Activated CD8-positive, alpha-beta memory T cell treated with anti-CD3 and anti-CD28 coated beads, Interleukin-2, amount 10 ng/mL, durations not matched to agents 7 days and 5 days (primary cell): ENCODE data around the gene NEK8. TPM values are rescaled to one million over a fixed set of nuclear protein-coding genes. Genes with fewer than 3 reads are reported as not detected.
A peak's percentile ranks its signal among the peaks of the same experiment; 100 is the strongest.

Experiments
- ATAC-seq: fragments of 150-1000 bp; cut with Tn5 transposase; one replicate; pipeline ENCODE4 v1.10.0; 2021; ENCODE audit warnings: moderate library complexity
- CTCF ChIA-PET: fragments of 350-600 bp; sonication (Branson Sonifier 250); formaldehyde crosslinking; loops from one replicate; lab custom pipeline; 2021; ENCODE audit warnings: antibody characterized with exemption; lab: Charles Lee
- DNase-seq: peaks from one replicate; pipeline ENCODE4 v3.0.0-alpha.2; 2020
- H3K27ac Mint-ChIP-seq: one replicate; pipeline ENCODE4 v1.8.0; 2021; ENCODE audit warnings: mild to moderate bottlenecking, mixed read lengths
- H3K27me3 Mint-ChIP-seq: one replicate; pipeline ENCODE4 v1.8.0; 2021; ENCODE audit warnings: mixed read lengths
- H3K36me3 Mint-ChIP-seq: one replicate; pipeline ENCODE4 v1.8.0; 2021; ENCODE audit warnings: mild to moderate bottlenecking, mixed read lengths
- H3K4me1 Mint-ChIP-seq: one replicate; pipeline ENCODE4 v1.8.0; 2021; ENCODE audit warnings: mixed read lengths
- H3K4me3 Mint-ChIP-seq: one replicate; pipeline ENCODE4 v1.8.0; 2021; ENCODE audit warnings: mild to moderate bottlenecking, moderate library complexity, mixed read lengths
- H3K9me3 Mint-ChIP-seq: one replicate; pipeline ENCODE4 v1.8.0; 2022; ENCODE audit warnings: low read depth, mixed read lengths
- total RNA-seq, 2 experiments: library from RNA; stranded (reverse); gene quantifications; one replicate each; pipeline ENCODE4 v1.2.3, GENCODE V29; 2021

The NEK8 gene
- total RNA-seq, 2 experiments from 2014 or later = 3.6 to 5.1 TPM

DNA sequence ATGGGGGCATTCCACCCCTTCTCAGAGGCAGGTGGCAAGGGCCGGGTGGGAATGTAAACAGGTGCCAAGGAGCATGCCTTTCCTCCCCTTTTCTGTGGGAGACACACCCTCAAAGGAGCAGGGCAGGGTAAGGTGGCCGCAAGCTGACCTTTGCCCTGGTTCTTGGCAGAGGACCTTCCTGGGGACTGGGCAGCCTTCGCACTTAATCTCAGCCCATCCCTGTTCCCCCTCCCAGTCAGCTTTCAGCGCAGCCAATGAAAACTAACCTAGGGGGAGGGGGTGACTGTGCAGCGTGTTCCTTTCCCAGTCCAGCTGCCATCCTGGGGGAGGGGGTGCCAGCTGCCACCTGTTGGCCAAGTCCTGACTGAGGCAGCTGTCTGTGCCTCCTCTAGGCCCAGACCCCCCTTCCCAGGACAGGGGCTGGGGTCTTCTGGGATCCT, 18.0 kb downstream of the NEK8 start:
- no peak for ATAC-seq

DNA sequence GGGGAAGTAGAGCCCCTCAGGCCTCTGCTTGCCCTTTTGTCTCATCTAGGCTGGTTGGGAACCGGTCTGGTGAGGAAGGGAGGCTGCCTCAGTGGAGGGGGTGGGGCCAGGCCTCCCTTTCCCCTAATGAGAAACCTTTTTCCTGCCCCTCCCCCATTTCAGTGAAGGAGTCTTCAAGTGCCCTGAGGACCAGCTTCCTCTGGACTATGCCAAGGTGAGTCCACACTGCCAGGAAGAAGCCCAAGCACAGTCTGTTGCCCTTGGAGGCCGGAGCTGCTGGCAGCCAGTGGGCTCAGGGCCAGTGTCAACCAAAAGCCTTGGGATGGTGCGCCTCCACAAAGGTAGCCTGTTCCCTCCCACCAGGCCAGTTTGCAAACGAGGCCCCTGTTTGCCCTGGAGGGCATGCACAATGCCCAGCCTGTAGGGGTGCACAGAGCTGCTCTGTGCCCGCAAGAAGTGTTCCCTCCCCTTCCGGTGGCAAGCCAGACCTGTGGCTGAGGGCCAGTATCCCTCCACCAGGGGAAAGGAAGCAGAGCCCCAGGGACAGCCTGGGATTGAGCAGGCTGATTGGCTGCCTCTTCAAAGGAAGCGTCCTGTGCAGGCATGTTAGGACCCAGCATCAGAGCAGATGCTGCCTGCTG, 18.6 kb downstream of the NEK8 start:
- DNase-seq (no peak), ATAC-seq (no peak)
- Mint-ChIP-seq H3K4me1 (peaks cover 41% of the 10 kb centered on the region), H3K36me3 (peaks cover 5% of the 10 kb centered on the region), H3K27me3 (no peaks in the 10 kb centered on the region), H3K4me3 (no peak overlapping the region), H3K27ac (peak overlapping the region; percentile 32), H3K9me3 (no peaks in the 10 kb centered on the region)
- CTCF ChIA-PET = interaction anchor here (1.0 to 16.9 kb wide), 3 partner anchors 10 to 18 kb away, joined by 3 to 591 read pairs (median 3); partner anchors contain the start of genes NEK8 and TLCD1

More for the DNA sequence above, 18.0 kb downstream of the NEK8 start:
- H3K4me1 Mint-ChIP-seq = peaks cover 44% of the 10 kb centered on the region
- H3K4me3 Mint-ChIP-seq = no peak overlapping the region
- no peak for DNase-seq
- peaks cover 7% of the 10 kb centered on the region for H3K36me3 Mint-ChIP-seq
- no peaks in the 10 kb centered on the region for H3K9me3 Mint-ChIP-seq
- H3K27ac Mint-ChIP-seq = peak overlapping the region; percentile 72
- no peaks in the 10 kb centered on the region for H3K27me3 Mint-ChIP-seq
- CTCF ChIA-PET = interaction anchor here (1.0 to 16.9 kb wide), 4 partner anchors 10 to 18 kb away, joined by 3 to 591 read pairs (median 15); partner anchors contain the start of genes NEK8 and TLCD1

DNA sequence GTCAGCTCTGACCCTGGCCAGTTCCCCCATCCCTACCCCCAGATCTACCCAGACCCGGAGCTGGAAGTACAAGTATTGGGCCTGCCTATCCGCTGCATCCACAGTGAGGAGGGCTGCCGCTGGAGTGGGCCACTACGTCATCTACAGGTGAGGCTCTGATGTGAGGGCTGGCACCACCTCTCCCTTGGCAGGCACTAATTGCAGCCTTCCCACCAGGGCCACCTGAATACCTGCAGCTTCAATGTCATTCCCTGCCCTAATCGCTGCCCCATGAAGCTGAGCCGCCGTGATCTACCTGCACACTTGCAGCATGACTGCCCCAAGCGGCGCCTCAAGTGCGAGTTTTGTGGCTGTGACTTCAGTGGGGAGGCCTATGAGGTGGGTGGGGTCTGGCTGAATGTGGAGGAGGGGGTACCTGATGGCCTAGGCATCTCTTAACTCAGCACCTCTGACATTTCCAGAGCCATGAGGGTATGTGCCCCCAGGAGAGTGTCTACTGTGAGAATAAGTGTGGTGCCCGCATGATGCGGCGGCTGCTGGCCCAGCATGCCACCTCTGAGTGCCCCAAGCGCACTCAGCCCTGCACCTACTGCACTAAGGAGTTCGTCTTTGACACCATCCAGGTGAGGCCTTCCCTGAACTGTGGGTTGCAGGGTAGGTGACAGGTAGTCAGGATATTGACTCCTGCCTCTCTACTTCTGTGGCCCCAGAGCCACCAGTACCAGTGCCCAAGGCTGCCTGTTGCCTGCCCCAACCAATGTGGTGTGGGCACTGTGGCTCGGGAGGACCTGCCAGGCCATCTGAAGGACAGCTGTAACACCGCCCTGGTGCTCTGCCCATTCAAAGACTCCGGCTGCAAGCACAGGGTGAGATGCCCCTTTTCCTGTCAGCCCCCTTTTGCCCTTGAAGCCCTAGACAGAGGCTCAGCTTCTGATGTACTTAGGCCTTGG, 19.5 kb downstream of the NEK8 start:
- H3K4me1 Mint-ChIP-seq = peaks cover 39% of the 10 kb centered on the region
- no peaks in the 10 kb centered on the region for H3K9me3 Mint-ChIP-seq
- H3K4me3 Mint-ChIP-seq = no peak overlapping the region
- DNase-seq = no peak
- H3K27me3 Mint-ChIP-seq = no peaks in the 10 kb centered on the region
- peak overlapping the region; percentile 9 for H3K27ac Mint-ChIP-seq
- CTCF ChIA-PET = interaction anchor here (1.0 to 16.9 kb wide), 6 partner anchors 10 to 101 kb away, joined by 3 to 591 read pairs (median 24); partner anchors contain the start of genes NEK8, RPL23A and TLCD1
- no peak for ATAC-seq
- peaks cover 5% of the 10 kb centered on the region for H3K36me3 Mint-ChIP-seq

DNA sequence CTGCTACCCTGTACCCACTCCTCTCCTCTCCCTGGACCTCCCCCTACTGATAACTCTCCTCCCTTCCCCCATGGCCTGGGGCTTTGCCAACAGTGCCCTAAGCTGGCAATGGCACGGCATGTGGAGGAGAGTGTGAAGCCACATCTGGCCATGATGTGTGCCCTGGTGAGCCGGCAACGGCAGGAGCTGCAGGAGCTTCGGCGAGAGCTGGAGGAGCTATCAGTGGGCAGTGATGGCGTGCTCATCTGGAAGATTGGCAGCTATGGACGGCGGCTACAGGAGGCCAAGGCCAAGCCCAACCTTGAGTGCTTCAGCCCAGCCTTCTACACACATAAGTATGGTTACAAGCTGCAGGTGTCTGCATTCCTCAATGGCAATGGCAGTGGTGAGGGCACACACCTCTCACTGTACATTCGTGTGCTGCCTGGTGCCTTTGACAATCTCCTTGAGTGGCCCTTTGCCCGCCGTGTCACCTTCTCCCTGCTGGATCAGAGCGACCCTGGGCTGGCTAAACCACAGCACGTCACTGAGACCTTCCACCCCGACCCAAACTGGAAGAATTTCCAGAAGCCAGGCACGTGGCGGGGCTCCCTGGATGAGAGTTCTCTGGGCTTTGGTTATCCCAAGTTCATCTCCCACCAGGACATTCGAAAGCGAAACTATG, 20.4 kb downstream of the NEK8 start:
- peak overlapping the region; percentile 1 for H3K27ac Mint-ChIP-seq

DNA sequence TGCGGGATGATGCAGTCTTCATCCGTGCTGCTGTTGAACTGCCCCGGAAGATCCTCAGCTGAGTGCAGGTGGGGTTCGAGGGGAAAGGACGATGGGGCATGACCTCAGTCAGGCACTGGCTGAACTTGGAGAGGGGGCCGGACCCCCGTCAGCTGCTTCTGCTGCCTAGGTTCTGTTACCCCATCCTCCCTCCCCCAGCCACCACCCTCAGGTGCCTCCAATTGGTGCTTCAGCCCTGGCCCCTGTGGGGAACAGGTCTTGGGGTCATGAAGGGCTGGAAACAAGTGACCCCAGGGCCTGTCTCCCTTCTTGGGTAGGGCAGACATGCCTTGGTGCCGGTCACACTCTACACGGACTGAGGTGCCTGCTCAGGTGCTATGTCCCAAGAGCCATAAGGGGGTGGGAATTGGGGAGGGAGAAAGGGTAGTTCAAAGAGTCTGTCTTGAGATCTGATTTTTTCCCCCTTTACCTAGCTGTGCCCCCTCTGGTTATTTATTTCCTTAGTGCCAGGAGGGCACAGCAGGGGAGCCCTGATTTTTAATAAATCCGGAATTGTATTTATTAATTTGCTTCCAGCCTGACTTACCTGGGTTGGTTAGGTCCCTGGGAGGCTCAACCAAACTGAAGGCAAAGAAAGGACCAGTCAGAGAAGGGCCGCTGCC, 21.1 kb downstream of the NEK8 start:
- Mint-ChIP-seq H3K27me3 (no peaks in the 10 kb centered on the region), H3K36me3 (peaks cover 5% of the 10 kb centered on the region), H3K9me3 (no peaks in the 10 kb centered on the region), H3K4me3 (no peak overlapping the region), H3K4me1 (peaks cover 37% of the 10 kb centered on the region), H3K27ac (no peak overlapping the region)
- CTCF ChIA-PET = interaction anchor here (0.6 to 16.9 kb wide), 27 partner anchors 8 to 367 kb away, joined by 3 to 591 read pairs (median 7); partner anchors contain the start of genes DHRS13, FAM222B, FLOT2 and NEK8
- ATAC-seq (no peak), DNase-seq (no peak)

More for the DNA sequence above, 20.4 kb downstream of the NEK8 start:
- H3K4me1 Mint-ChIP-seq = peaks cover 37% of the 10 kb centered on the region
- no peaks in the 10 kb centered on the region for H3K27me3 Mint-ChIP-seq
- H3K9me3 Mint-ChIP-seq = no peaks in the 10 kb centered on the region
- ATAC-seq (no peak), DNase-seq (no peak)
- CTCF ChIA-PET = interaction anchor here (0.8 to 16.9 kb wide), 16 partner anchors 9 to 204 kb away, joined by 3 to 591 read pairs (median 8); partner anchors contain the start of genes FAM222B, NEK8, RPL23A and TLCD1
- peaks cover 5% of the 10 kb centered on the region for H3K36me3 Mint-ChIP-seq
- H3K4me3 Mint-ChIP-seq = no peak overlapping the region

DNA sequence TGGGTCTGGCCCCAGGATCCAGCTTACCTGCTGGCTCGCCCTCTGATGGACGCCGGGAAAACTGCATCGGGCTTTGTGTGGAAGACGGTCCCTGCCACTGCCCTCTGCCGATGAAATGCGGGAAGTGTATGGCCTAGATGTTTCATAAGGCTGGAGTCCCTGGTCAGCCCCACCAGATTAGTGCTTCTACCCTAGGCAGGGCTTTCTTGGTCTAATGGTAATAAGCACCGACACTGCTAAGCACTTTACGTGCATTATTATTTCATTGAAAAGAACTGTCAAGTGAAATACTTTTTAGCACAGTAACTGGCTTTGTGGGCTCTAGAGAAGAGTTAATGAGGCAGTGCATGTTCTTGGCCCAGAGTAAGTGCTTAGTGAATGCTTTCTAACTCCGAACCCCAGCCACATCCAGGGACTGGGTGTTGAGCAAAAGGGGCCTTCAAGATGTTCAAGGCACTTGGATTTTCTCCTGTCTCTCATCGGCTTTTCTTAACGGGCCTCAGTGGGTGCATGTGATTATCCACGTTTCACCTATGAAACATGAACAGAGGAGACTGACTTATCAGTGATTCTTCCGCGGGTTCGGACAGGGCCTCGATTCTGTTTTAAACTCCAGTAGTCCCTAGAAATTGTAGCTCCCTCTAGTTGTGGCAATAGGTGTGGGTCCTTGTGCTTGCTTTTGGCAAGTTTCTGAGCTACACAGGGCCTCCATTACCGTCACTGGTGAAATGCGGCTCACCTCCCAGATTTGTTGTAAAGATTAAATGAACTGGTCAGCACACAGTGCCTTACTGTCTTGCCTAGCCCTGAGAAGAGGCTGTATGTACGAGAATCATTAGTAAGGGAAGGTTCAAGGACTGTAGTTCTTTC, 21.8 kb downstream of the NEK8 start:
- Mint-ChIP-seq H3K9me3 (no peaks in the 10 kb centered on the region), H3K27ac (no peak overlapping the region), H3K27me3 (no peaks in the 10 kb centered on the region), H3K36me3 (peaks cover 5% of the 10 kb centered on the region), H3K4me3 (no peak overlapping the region), H3K4me1 (peaks cover 34% of the 10 kb centered on the region)
- CTCF ChIA-PET = interaction anchor here (0.6 to 16.9 kb wide), 31 partner anchors 7 to 803 kb away, joined by 3 to 591 read pairs (median 5); partner anchors contain the start of genes DHRS13, FAM222B, FLOT2 and NEK8
- DNase-seq = peak; percentile 93
- peak; percentile 88 for ATAC-seq

DNA sequence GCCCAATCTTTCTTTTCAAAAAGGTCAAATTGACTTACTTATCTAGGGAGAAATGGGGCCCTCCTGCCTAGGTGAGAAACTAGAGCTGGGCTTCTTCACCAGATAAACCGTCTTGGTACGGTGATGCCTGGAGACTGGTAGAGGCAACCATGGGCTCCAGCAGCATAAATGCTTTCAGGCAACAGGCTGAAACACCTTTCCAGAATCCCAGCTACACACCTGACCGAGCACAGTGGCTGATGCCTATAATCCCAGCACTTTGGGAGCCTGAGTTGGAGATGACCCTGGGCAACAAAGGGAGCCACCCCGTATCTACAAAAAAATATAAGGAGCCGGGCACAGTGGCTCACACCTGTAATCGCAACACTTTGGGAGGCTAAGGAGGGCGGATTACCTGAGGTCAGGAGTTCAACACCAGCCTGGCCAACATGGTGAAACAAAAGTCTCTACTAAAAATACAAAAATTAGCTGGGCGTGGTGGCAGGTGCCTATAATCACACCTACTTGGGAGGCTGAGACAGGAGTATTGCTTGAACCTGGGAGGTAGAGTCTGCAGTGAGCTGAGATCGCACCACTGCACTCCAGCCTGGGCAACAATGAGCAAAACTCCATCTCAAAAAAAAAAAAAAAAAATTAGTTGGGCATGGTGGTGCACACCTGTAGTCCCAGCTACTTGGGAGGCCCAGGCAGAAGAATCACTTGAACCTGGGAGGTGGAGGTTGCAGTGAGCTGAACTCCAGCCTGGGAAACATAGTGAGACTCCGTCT, 23.2 kb downstream of the NEK8 start:
- Mint-ChIP-seq H3K27me3 (no peaks in the 10 kb centered on the region), H3K4me1 (peaks cover 21% of the 10 kb centered on the region), H3K36me3 (peaks cover 5% of the 10 kb centered on the region), H3K9me3 (no peaks in the 10 kb centered on the region), H3K27ac (no peak overlapping the region), H3K4me3 (no peak overlapping the region)
- DNase-seq = no peak
- ATAC-seq = no peak
- CTCF ChIA-PET = interaction anchor here (0.6 to 16.9 kb wide), 10 partner anchors 10 to 802 kb away, joined by 3 to 591 read pairs (median 3); partner anchors contain the start of genes NEK8, RPL23A and TLCD1

DNA sequence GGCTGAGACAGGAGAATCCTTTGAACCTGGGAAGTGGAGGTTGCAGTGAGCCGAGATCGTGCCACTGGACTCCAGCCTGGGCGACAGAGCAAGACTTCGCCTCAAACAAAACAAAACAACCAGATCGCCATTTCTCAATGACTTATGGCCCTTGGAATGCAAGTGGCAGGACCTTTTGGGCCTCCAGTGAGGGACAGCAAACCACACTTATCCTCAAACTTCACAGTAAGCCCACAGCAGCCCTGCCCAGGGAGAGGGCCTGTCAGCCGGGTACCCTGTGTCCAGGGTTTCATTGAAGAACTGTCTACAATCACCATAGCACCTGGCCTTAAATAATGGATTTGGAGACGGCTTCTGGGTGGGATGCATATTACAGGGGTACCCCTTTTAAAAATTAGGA, 26.9 kb downstream of the NEK8 start:
- CTCF ChIA-PET = interaction anchor here (1.2 to 1.3 kb wide), 2 partner anchors 9 to 28 kb away, joined by 4 to 9 read pairs; no protein-coding TSS in a partner anchor
- DNase-seq (no peak), ATAC-seq (no peak)
- H3K4me1 Mint-ChIP-seq = peaks cover 2% of the 10 kb centered on the region
- no peak overlapping the region for H3K4me3 Mint-ChIP-seq
- no peak overlapping the region for H3K27ac Mint-ChIP-seq
- H3K9me3 Mint-ChIP-seq = no peaks in the 10 kb centered on the region
- H3K36me3 Mint-ChIP-seq = peaks cover 12% of the 10 kb centered on the region
- H3K27me3 Mint-ChIP-seq = no peaks in the 10 kb centered on the region

DNA sequence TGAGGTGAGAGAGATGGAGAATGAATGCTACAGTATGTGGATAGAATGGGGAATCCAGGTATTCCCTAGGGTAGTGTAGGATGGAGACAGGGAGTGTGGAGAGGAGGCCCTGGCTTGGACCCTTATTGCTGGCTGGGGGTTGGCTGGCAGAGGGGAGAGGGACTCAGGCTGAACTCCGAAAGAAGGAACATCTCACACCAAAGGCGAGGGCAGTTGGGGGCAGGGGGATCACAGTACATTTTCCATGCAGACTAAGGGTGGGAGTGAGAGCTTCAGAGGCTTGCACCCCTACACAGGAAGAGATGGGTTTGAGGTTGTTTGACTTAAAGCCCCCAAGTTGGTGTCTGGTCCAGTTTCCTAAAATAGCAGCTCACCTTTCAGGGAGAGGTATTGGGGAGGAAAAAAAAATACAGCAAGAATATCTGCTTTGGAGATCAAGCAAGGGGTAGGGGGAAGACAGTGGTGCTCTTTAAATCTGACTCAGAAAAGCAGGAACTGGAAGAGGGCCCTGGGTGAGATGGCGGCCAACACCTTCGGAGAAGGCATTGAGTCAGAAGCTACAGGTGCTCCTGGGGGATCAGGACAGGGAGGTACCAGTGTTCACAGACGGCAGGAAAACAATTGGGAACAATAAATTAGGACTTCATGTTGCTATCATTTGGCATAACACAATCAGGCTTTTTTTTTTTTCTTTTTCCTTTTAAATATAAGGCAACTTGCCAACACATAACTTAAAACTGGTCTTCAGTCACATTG, 27.6 kb downstream of the NEK8 start:
- H3K36me3 Mint-ChIP-seq = peaks cover 14% of the 10 kb centered on the region
- peaks cover 4% of the 10 kb centered on the region for H3K4me1 Mint-ChIP-seq
- ATAC-seq (no peak), DNase-seq (no peak)
- H3K27me3 Mint-ChIP-seq = no peaks in the 10 kb centered on the region
- no peak overlapping the region for H3K27ac Mint-ChIP-seq
- CTCF ChIA-PET = interaction anchor here (1.0 to 1.3 kb wide), 3 partner anchors 8 to 197 kb away, joined by 3 to 9 read pairs (median 4); no protein-coding TSS in a partner anchor
- H3K4me3 Mint-ChIP-seq = no peak overlapping the region
- H3K9me3 Mint-ChIP-seq = no peaks in the 10 kb centered on the region

DNA sequence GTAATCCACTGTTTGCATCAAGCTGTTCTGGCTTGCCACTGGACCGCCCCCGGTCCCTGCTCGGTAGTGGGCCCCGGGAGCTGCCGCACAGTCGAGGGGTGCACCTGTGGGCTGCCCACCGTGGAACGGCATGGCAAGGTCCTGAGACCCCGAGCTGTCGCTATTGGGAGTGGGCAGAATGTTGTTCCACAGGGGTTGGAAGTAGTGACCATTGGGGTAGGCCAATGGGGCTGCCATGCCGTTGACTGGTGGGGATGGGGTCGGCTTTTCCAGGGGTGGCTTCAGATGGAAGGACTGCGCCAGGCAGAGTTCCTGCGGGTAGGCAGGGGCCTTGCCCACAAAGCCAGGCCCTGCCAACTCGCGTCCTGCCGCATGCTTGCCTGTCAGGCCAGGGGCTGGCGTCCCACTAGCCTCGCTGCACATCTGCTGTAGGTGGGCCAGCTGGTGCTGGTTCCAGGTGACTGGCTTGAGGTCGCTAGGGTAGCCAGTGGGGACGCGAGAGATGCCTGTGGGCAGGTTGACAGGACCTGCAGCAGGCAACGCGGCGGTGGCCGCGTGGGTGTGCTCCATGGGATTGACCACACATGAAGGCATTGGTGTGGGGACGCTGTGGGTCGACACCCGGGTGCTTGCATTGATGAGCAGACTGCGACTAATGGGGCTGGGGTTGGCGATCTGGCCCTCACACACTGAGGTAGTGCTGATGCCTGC, 30.0 kb downstream of the NEK8 start:
- no peak for DNase-seq
- H3K4me3 Mint-ChIP-seq = no peak overlapping the region
- peaks cover 15% of the 10 kb centered on the region for H3K36me3 Mint-ChIP-seq
- CTCF ChIA-PET = interaction anchor here (1.6 to 1.9 kb wide), 2 partner anchors 10 to 31 kb away, joined by 5 to 10 read pairs; no protein-coding TSS in a partner anchor
- H3K27ac Mint-ChIP-seq = no peak overlapping the region
- peaks cover 23% of the 10 kb centered on the region for H3K4me1 Mint-ChIP-seq
- H3K27me3 Mint-ChIP-seq = no peaks in the 10 kb centered on the region
- no peak for ATAC-seq
- H3K9me3 Mint-ChIP-seq = no peaks in the 10 kb centered on the region
